GM18519 (cell line): ENCODE data around the gene MYZAP.

Experiments used
- ATAC-seq: cut with Tn5 transposase; IDR thresholded peaks from one replicate; pipeline ENCODE4 v1.9.1; 2021; ENCODE audit warnings: mild to moderate bottlenecking, moderate library complexity; ENCODE audit not compliant: unreplicated experiment, low FRiP score

Gene MYZAP

GRCh38 chr15:57685306-57686095 is 93.8 kb downstream of the MYZAP start:
- ATAC-seq: no peak

GRCh38 chr15:57686657-57687056 is 95.0 kb downstream of the MYZAP start:
- no peak for ATAC-seq

GRCh38 chr15:57690341-57690966 is 98.8 kb downstream of the MYZAP start:
- ATAC-seq: no peak

- no peak for ATAC-seq
These were observed 99.4 kb downstream of the MYZAP start for GRCh38 chr15:57691082-57691481.

- no peak for ATAC-seq
These were observed 101.0 kb downstream of the MYZAP start for GRCh38 chr15:57692709-57693108.

- no peak for ATAC-seq
These were observed 102.6 kb downstream of the MYZAP start for GRCh38 chr15:57694279-57694678.

- no peak for ATAC-seq
These were observed 104.4 kb downstream of the MYZAP start for GRCh38 chr15:57696146-57696545.

GRCh38 chr15:57697588-57697987 is 105.9 kb downstream of the MYZAP start:
- no peak for ATAC-seq

GRCh38 chr15:57698243-57698642 is 106.5 kb downstream of the MYZAP start:
- ATAC-seq: no peak

GRCh38 chr15:57698991-57699390 is 107.3 kb downstream of the MYZAP start:
- ATAC-seq: no peak

- ATAC-seq: no peak
These were observed 111.7 kb downstream of the MYZAP start for GRCh38 chr15:57703387-57703786.

- no peak for ATAC-seq
These were observed 112.7 kb downstream of the MYZAP start for GRCh38 chr15:57704441-57704840.

GRCh38 chr15:57705746-57706404 is 114.2 kb downstream of the MYZAP start:
- ATAC-seq: no peak

GRCh38 chr15:57706405-57707209 is 114.9 kb downstream of the MYZAP start, which contains the start of gene POLR2M:
TSS of gene POLR2M (plus strand) at chr15:57706714. CDS start at chr15:57706843, 129 bp downstream.
- ATAC-seq: peak; percentile 87

- ATAC-seq: no peak
These were observed 116.3 kb downstream of the MYZAP start for GRCh38 chr15:57708047-57708446.

- no peak for ATAC-seq
These were observed 126.6 kb downstream of the MYZAP start for GRCh38 chr15:57718309-57718708.

- no peak for ATAC-seq
These were observed 129.2 kb downstream of the MYZAP start for GRCh38 chr15:57720867-57721266.

GRCh38 chr15:57726411-57726810 is 134.7 kb downstream of the MYZAP start:
- ATAC-seq: no peak

- ATAC-seq: no peak
These were observed 135.3 kb downstream of the MYZAP start for GRCh38 chr15:57727031-57727430.

- ATAC-seq: no peak
These were observed 136.7 kb downstream of the MYZAP start for GRCh38 chr15:57728436-57728835.

- ATAC-seq: no peak
These were observed 139.2 kb downstream of the MYZAP start for GRCh38 chr15:57730876-57731275.
